Vagina (tissue), 2 donors: Measurements from ENCODE around the gene CUBN.

Experiments
- CTCF ChIP-seq, 3 experiments: fragments of 450-650 bp in 2 of 3; fragments of 200-600 bp in 1 of 3; sonication (generic) in 1 of 3; IDR thresholded peaks; one replicate each; pipeline ENCODE4 v1.5.1; 2017 to 2019; ENCODE audit warnings: antibody characterized with exemption in 3 of 3, mild to moderate bottlenecking in 2 of 3, moderate library complexity in 2 of 3
- POLR2A ChIP-seq, 2 donors: fragments of 450-650 bp; IDR thresholded peaks; one replicate each; pipeline ENCODE4 v1.6.1; 2017; ENCODE audit warnings: antibody characterized with exemption in 2 of 2, mild to moderate bottlenecking in 2 of 2, moderate library complexity in 2 of 2
- POLR2AphosphoS5 ChIP-seq, 2 donors: sonication (generic); formaldehyde crosslinking; IDR thresholded peaks; one replicate each; pipeline ENCODE4 v1.9.0; 2017; ENCODE audit warnings: antibody characterized with exemption in 2 of 2, mild to moderate bottlenecking in 2 of 2, low read depth in 1 of 2; ENCODE audit not compliant: insufficient read depth in 1 of 2

GRCh38 chr10:17143055-17143690, 13.6 kb upstream of the CUBN start:
- TF ChIP-seq CTCF (IDR thresholded peaks at IDR 0.05) = no peak
- TF ChIP-seq POLR2A (IDR thresholded peaks at IDR 0.05) = no peak
- no peak for TF ChIP-seq POLR2AphosphoS5 (IDR thresholded peaks at IDR 0.05; ENCODE audit: insufficient read depth in 1 of 2, low read depth in 1 of 2)
